ENCODE data around the gene CYTH3. TPM values are rescaled to one million over a fixed set of nuclear protein-coding genes. Genes with fewer than 3 reads are reported as not detected.
A peak's percentile ranks its signal among the peaks of the same experiment; 100 is the strongest.

Gene CYTH3
- total RNA-seq, 2 donors from 2014 or later = 1.4 to 2.0 TPM

GRCh38 chr7:6248581-6248980 is 23.8 kb downstream of the CYTH3 start:
- no peaks in the 10 kb centered on the region for H3K9me3 Mint-ChIP-seq
- DNase-seq (no peak), ATAC-seq (replicated peaks in 1 of 2) (no peak)
- no peak overlapping the region for H3K27ac Mint-ChIP-seq
- H3K36me3 Mint-ChIP-seq (ENCODE audit: insufficient read depth in 2 of 2) = no peaks in the 10 kb centered on the region
- H3K4me3 Mint-ChIP-seq = no peak overlapping the region
- H3K4me1 Mint-ChIP-seq (ENCODE audit: low read depth) = peaks cover 30% of the 10 kb centered on the region
- H3K27me3 Mint-ChIP-seq (ENCODE audit: low read depth) = peaks cover 54% of the 10 kb centered on the region

GRCh38 chr7:6246251-6246917 is 26.0 kb downstream of the CYTH3 start:
- ATAC-seq (replicated peaks in 1 of 2) = no peak
- Mint-ChIP-seq H3K4me3 (no peak overlapping the region), H3K9me3 (no peaks in the 10 kb centered on the region), H3K36me3 (ENCODE audit: insufficient read depth in 2 of 2) (no peaks in the 10 kb centered on the region), H3K4me1 (ENCODE audit: low read depth) (peaks cover 25% of the 10 kb centered on the region), H3K27me3 (ENCODE audit: low read depth) (peaks cover 37% of the 10 kb centered on the region), H3K27ac (no peak overlapping the region)
- DNase-seq = no peak

GRCh38 chr7:6244021-6244420 is 28.4 kb downstream of the CYTH3 start:
- Mint-ChIP-seq H3K27me3 (ENCODE audit: low read depth) (peaks cover 29% of the 10 kb centered on the region), H3K4me3 (no peak overlapping the region), H3K4me1 (ENCODE audit: low read depth) (peaks cover 19% of the 10 kb centered on the region), H3K27ac (no peak overlapping the region), H3K36me3 (ENCODE audit: insufficient read depth in 2 of 2) (no peaks in the 10 kb centered on the region), H3K9me3 (no peaks in the 10 kb centered on the region)
- no peak for DNase-seq
- ATAC-seq (replicated peaks in 1 of 2) = no peak

- no peak overlapping the region for H3K4me3 Mint-ChIP-seq
Observed at GRCh38 chr7:6243168-6243567, 29.3 kb downstream of the CYTH3 start.

GRCh38 chr7:6242561-6242960 is 29.9 kb downstream of the CYTH3 start:
- no peak overlapping the region for H3K4me3 Mint-ChIP-seq
- peaks cover 10% of the 10 kb centered on the region for H3K4me1 Mint-ChIP-seq (ENCODE audit: low read depth)
- no peak for ATAC-seq (replicated peaks in 1 of 2)
- no peak for DNase-seq
- no peak overlapping the region for H3K27ac Mint-ChIP-seq
- H3K36me3 Mint-ChIP-seq (ENCODE audit: insufficient read depth in 2 of 2) = no peaks in the 10 kb centered on the region
- H3K9me3 Mint-ChIP-seq = no peaks in the 10 kb centered on the region
- peaks cover 14% of the 10 kb centered on the region for H3K27me3 Mint-ChIP-seq (ENCODE audit: low read depth)

More at GRCh38 chr7:6243168-6243567, 29.3 kb downstream of the CYTH3 start:
- no peaks in the 10 kb centered on the region for H3K36me3 Mint-ChIP-seq (ENCODE audit: insufficient read depth in 2 of 2)
- DNase-seq (no peak), ATAC-seq (replicated peaks in 1 of 2) (no peak)
- no peaks in the 10 kb centered on the region for H3K9me3 Mint-ChIP-seq
- H3K4me1 Mint-ChIP-seq (ENCODE audit: low read depth) = peaks cover 11% of the 10 kb centered on the region
- H3K27ac Mint-ChIP-seq = no peak overlapping the region
- peaks cover 20% of the 10 kb centered on the region for H3K27me3 Mint-ChIP-seq (ENCODE audit: low read depth)

GRCh38 chr7:6241607-6241973 is 30.8 kb downstream of the CYTH3 start:
- no peak for DNase-seq
- H3K4me1 Mint-ChIP-seq (ENCODE audit: low read depth) = peaks cover 10% of the 10 kb centered on the region
- no peak overlapping the region for H3K27ac Mint-ChIP-seq
- no peaks in the 10 kb centered on the region for H3K36me3 Mint-ChIP-seq (ENCODE audit: insufficient read depth in 2 of 2)
- ATAC-seq (replicated peaks in 1 of 2) = no peak
- H3K27me3 Mint-ChIP-seq (ENCODE audit: low read depth) = peaks cover 7% of the 10 kb centered on the region
- no peaks in the 10 kb centered on the region for H3K9me3 Mint-ChIP-seq
- H3K4me3 Mint-ChIP-seq = peak overlapping the region in 1 of 2 donors; percentile 53

- H3K36me3 Mint-ChIP-seq (ENCODE audit: insufficient read depth in 2 of 2) = no peaks in the 10 kb centered on the region
- no peak for DNase-seq
- ATAC-seq (replicated peaks in 1 of 2) = no peak
- H3K4me1 Mint-ChIP-seq (ENCODE audit: low read depth) = peaks cover 10% of the 10 kb centered on the region
- no peak overlapping the region for H3K4me3 Mint-ChIP-seq
- no peak overlapping the region for H3K27ac Mint-ChIP-seq
- H3K9me3 Mint-ChIP-seq = no peaks in the 10 kb centered on the region
- peaks cover 7% of the 10 kb centered on the region for H3K27me3 Mint-ChIP-seq (ENCODE audit: low read depth)
Observed at GRCh38 chr7:6238309-6238925, 34.0 kb downstream of the CYTH3 start.

- H3K27ac Mint-ChIP-seq = no peak overlapping the region
- H3K36me3 Mint-ChIP-seq (ENCODE audit: insufficient read depth in 2 of 2) = no peaks in the 10 kb centered on the region
- no peaks in the 10 kb centered on the region for H3K9me3 Mint-ChIP-seq
- DNase-seq = no peak
- H3K27me3 Mint-ChIP-seq (ENCODE audit: low read depth) = peaks cover 12% of the 10 kb centered on the region
- H3K4me3 Mint-ChIP-seq = no peak overlapping the region
- ATAC-seq (replicated peaks in 1 of 2) = no peak
- peaks cover 14% of the 10 kb centered on the region for H3K4me1 Mint-ChIP-seq (ENCODE audit: low read depth)
Observed at GRCh38 chr7:6237730-6238129, 34.7 kb downstream of the CYTH3 start.

GRCh38 chr7:6237011-6237410 is 35.4 kb downstream of the CYTH3 start:
- H3K36me3 Mint-ChIP-seq (ENCODE audit: insufficient read depth in 2 of 2) = no peaks in the 10 kb centered on the region

GRCh38 chr7:6235029-6235871 is 37.2 kb downstream of the CYTH3 start:
- no peak overlapping the region for H3K27ac Mint-ChIP-seq
- no peaks in the 10 kb centered on the region for H3K9me3 Mint-ChIP-seq
- DNase-seq (no peak), ATAC-seq (replicated peaks in 1 of 2) (no peak)
- no peak overlapping the region for H3K4me3 Mint-ChIP-seq
- peaks cover 24% of the 10 kb centered on the region for H3K27me3 Mint-ChIP-seq (ENCODE audit: low read depth)
- H3K4me1 Mint-ChIP-seq (ENCODE audit: low read depth) = peaks cover 12% of the 10 kb centered on the region
- H3K36me3 Mint-ChIP-seq (ENCODE audit: insufficient read depth in 2 of 2) = no peaks in the 10 kb centered on the region

More at GRCh38 chr7:6237011-6237410, 35.4 kb downstream of the CYTH3 start:
- DNase-seq (no peak), ATAC-seq (replicated peaks in 1 of 2) (no peak)
- H3K9me3 Mint-ChIP-seq = no peaks in the 10 kb centered on the region
- no peak overlapping the region for H3K27ac Mint-ChIP-seq
- H3K4me1 Mint-ChIP-seq (ENCODE audit: low read depth) = peaks cover 20% of the 10 kb centered on the region
- H3K27me3 Mint-ChIP-seq (ENCODE audit: low read depth) = peaks cover 20% of the 10 kb centered on the region
- H3K4me3 Mint-ChIP-seq = no peak overlapping the region

- no peak overlapping the region for H3K27ac Mint-ChIP-seq
Observed at GRCh38 chr7:6234384-6234783, 38.0 kb downstream of the CYTH3 start.

GRCh38 chr7:6232534-6232933 is 39.9 kb downstream of the CYTH3 start:
- Mint-ChIP-seq H3K36me3 (ENCODE audit: insufficient read depth in 2 of 2) (no peaks in the 10 kb centered on the region), H3K27ac (no peak overlapping the region), H3K9me3 (no peaks in the 10 kb centered on the region), H3K4me3 (no peak overlapping the region), H3K27me3 (ENCODE audit: low read depth) (peaks cover 44% of the 10 kb centered on the region), H3K4me1 (ENCODE audit: low read depth) (peaks cover 24% of the 10 kb centered on the region)
- DNase-seq = no peak
- peak in 1 of 2 donors; percentile 42 for ATAC-seq (replicated peaks in 1 of 2)

More at GRCh38 chr7:6234384-6234783, 38.0 kb downstream of the CYTH3 start:
- Mint-ChIP-seq H3K27me3 (ENCODE audit: low read depth) (peaks cover 27% of the 10 kb centered on the region), H3K4me1 (ENCODE audit: low read depth) (peaks cover 10% of the 10 kb centered on the region), H3K9me3 (no peaks in the 10 kb centered on the region), H3K4me3 (no peak overlapping the region), H3K36me3 (ENCODE audit: insufficient read depth in 2 of 2) (no peaks in the 10 kb centered on the region)
- ATAC-seq (replicated peaks in 1 of 2) (peak; percentile 64 to 70), DNase-seq (peak in 1 of 2 donors; percentile 23)

- Mint-ChIP-seq H3K36me3 (ENCODE audit: insufficient read depth in 2 of 2) (no peaks in the 10 kb centered on the region), H3K27me3 (ENCODE audit: low read depth) (peaks cover 44% of the 10 kb centered on the region), H3K4me1 (ENCODE audit: low read depth) (peaks cover 24% of the 10 kb centered on the region), H3K27ac (no peak overlapping the region), H3K4me3 (no peak overlapping the region), H3K9me3 (no peaks in the 10 kb centered on the region)
- no peak for DNase-seq
- no peak for ATAC-seq (replicated peaks in 1 of 2)
Observed at GRCh38 chr7:6232116-6232515, 40.3 kb downstream of the CYTH3 start.

Data from activated T-cell treated with anti-CD3 and anti-CD28 coated beads, Interleukin-2, amount 50 U/mL, for 72 hours (primary cell).